HG03097 (cell line): ENCODE results near the gene PLCD3.
A peak's percentile ranks its signal among the peaks of the same experiment; 100 is the strongest.

ENCODE experiments used
- ATAC-seq: cut with Tn5 transposase; IDR thresholded peaks from one replicate; pipeline ENCODE4 v1.9.1; 2021; ENCODE audit not compliant: unreplicated experiment, low FRiP score

PLCD3 gene

GRCh38 chr17:45081047-45081703 lies 51.1 kb downstream of the PLCD3 start:
- ATAC-seq = no peak

DNA sequence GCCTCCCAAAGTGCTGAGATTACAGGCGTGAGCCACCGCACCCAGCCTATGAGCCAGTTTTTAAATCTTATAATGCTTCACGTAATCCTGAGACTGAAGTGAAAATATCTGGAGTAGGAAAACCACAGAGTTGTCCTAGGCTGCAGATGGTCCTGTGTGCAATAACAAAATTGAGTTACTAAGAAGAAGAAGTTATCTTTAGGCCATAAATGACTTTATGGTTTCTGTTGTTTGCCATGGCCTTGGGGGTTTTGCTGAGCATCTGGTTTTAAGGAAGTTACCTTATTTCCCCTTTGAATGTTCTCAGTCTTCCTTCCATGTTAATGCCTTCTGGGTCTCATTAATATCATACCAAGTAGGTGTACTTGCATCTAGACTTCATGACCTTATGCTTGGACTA lies 54.7 kb downstream of the PLCD3 start:
- no peak for ATAC-seq

DNA sequence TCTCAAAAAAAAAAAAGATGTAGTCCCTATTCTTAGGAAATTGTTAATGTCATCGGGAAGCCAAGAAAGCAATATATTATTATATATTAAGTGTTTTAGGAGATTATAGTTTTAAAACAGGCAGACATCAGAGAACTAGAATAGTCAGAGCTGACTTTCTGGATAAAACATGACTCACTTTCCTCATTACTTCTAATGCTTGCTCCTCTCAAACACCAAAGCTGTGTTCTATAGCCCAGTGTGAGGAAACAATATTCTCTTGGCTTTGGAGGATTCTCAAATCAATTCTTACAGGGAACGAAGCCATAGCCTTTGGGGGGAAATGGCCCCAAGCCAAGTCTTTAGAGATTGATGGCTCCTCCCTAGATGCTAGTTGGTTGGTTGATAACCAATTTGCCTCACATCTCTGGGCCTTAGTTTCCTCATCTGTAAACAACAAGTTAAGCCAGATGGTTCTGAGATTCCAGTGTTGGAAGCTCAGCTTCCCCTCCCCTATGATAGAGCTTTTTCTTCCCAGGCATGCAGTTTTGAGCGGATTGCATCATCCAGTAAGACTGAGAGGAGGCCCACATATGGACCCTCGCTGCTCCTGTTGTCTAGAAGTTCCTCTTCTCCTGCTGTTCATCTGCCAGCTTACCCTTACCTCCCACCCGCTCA lies 58.8 kb downstream of the PLCD3 start:
- ATAC-seq = no peak

DNA sequence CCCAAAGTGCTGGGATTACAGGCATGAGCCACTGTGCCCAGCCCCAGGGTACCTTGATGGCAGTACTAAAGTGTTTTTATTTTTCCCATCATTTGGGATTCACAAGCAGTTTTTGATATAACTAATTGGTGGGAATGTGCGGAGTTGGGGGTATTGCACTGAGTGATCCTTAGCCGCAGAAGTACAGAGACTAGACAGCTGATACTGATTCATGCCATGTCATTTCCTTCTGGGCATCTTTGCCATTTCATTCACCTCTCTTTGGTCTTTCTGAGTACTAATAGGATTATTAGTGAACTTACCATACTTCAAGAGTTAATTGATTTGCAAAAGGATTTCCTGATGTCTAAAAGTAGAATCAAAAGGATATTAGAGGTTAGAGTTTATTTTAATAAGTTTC lies 61.5 kb downstream of the PLCD3 start:
- no peak for ATAC-seq

GRCh38 chr17:45070001-45070400 lies 62.3 kb downstream of the PLCD3 start:
- no peak for ATAC-seq

DNA sequence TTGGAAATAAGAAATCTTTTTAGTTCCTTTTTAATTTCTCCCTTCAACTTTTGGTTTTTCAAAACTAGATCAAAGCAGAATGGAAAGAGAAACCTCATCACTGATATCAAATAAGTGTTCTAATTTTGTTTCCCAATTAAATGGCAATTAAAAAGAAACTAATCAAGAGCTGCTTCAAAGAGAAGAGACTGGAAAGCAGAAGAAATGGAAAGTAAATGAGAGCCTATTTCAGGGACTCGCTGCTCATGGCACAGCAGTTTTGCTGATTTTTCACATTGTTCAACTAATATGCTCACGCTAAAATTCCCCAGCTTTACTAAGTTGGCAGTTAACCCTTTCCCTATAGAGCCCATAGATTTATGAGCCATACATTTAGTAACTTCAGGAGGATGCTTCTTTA lies 64.7 kb downstream of the PLCD3 start:
- no peak for ATAC-seq

GRCh38 chr17:45063198-45063597 lies 69.1 kb downstream of the PLCD3 start:
- ATAC-seq = no peak

- no peak for ATAC-seq
Measured at GRCh38 chr17:45061606-45062205, 70.6 kb downstream of the PLCD3 start.

DNA sequence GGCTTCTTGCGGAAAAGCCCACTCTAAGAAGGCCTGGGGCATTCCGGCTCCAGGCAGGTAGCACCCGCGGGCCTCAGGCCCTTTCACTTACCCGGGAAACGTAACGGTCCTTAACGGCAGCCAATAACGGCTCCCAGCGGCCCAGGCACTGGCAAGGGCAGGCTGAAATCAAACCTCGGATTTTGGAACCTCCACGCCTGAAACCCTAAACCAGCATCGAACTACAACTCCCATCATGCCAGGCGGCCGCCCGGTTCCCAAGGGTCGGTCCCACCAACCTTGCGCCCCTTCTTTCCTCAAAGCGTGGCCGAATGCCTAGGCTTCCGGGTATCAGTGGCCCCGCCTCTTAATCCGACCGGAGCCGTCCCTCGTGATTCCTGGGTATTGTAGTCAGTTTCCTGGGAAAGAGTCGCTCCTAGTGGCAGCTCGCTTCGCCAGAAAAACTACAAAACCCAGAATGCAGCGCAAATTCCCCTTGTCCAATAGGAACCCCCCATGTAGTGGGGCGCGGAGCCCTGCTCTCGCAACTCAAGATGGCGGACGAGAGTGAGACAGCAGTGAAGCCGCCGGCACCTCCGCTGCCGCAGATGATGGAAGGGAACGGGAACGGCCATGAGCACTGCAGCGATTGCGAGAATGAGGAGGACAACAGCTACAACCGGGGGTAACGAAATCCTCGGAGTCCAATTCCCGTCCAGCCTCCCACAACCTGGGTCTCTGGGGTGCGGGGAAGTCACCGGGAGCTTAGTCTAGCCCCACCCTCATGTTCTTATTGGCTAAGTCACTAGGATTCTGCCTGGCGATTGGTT lies 71.3 kb downstream of the PLCD3 start, which contains the start of gene NMT1:
TSS of gene NMT1 (plus strand) at position 521 of the 809 bp plus-strand sequence. CDS start at position 534, 13 bp downstream.
- peak; percentile 93 for ATAC-seq

GRCh38 chr17:45060382-45060796 lies 71.9 kb downstream of the PLCD3 start:
- peak; percentile 13 for ATAC-seq
